Trophoblast cell (in vitro differentiated cells and primary cell): ENCODE data around the gene LOXL3.

Experiments
- DNase-seq, 2 donors: peaks; one replicate each; pipeline ENCODE4 v3.0.0-alpha.2; 2016
- H2AFZ ChIP-seq: 2 replicates; pipeline ENCODE4 v1.6.1; 2013; ENCODE audit warnings: low read length, moderate library complexity, mild to moderate bottlenecking; ENCODE audit not compliant: insufficient read depth, poor library complexity
- H2AK5ac ChIP-seq: 2 replicates; pipeline ENCODE4 v1.6.1; 2013; ENCODE audit warnings: mild to moderate bottlenecking, low read length
- H2BK120ac ChIP-seq: 2 replicates; pipeline ENCODE4 v1.6.1; 2013; ENCODE audit warnings: low read length, mild to moderate bottlenecking, moderate library complexity; ENCODE audit not compliant: insufficient read depth, poor library complexity
- H2BK12ac ChIP-seq: 2 replicates; pipeline ENCODE4 v1.6.1; 2013; ENCODE audit warnings: mild to moderate bottlenecking, low read length, moderate library complexity
- H2BK5ac ChIP-seq: 2 replicates; pipeline ENCODE4 v1.6.1; 2013; ENCODE audit warnings: low read length, low read depth, moderate library complexity, mild to moderate bottlenecking; ENCODE audit not compliant: poor library complexity
- H3K14ac ChIP-seq: 2 replicates; pipeline ENCODE4 v1.6.1; 2013; ENCODE audit warnings: mild to moderate bottlenecking, low read length
- H3K18ac ChIP-seq: 2 replicates; pipeline ENCODE4 v1.6.1; 2013; ENCODE audit warnings: mild to moderate bottlenecking, low read length
- H3K23ac ChIP-seq: 2 replicates; pipeline ENCODE4 v1.6.1; 2013; ENCODE audit warnings: low read length
- H3K27ac ChIP-seq: 2 replicates; pipeline ENCODE4 v1.5.1; 2013; ENCODE audit warnings: low read depth, mild to moderate bottlenecking, inconsistent platforms, low read length, moderate library complexity
- H3K27me3 ChIP-seq: 2 replicates; pipeline ENCODE4 v1.6.1; 2013; ENCODE audit warnings: inconsistent platforms, mild to moderate bottlenecking, low read length, moderate library complexity; ENCODE audit not compliant: insufficient read depth
- H3K36me3 ChIP-seq, 2 experiments: 1 replicate in 1 of 2; 2 replicates in 1 of 2; pipeline ENCODE4 v1.6.1; 2013; ENCODE audit warnings: low read length in 2 of 2, mild to moderate bottlenecking in 2 of 2, moderate library complexity in 1 of 2; ENCODE audit not compliant: insufficient read depth in 2 of 2, control insufficient read depth in 1 of 2
- H3K4ac ChIP-seq: 2 replicates; pipeline ENCODE4 v1.6.1; 2013; ENCODE audit warnings: low read depth, mild to moderate bottlenecking, low read length, moderate library complexity
- H3K4me1 ChIP-seq, 2 experiments: 1 replicate in 1 of 2; 2 replicates in 1 of 2; pipeline ENCODE4 v1.6.1; 2013; ENCODE audit warnings: low read length in 2 of 2, mild to moderate bottlenecking in 2 of 2, moderate library complexity in 1 of 2; ENCODE audit not compliant: insufficient read depth in 2 of 2, control insufficient read depth in 1 of 2
- H3K4me2 ChIP-seq: 2 replicates; pipeline ENCODE4 v1.6.1; 2013; ENCODE audit warnings: inconsistent platforms, mild to moderate bottlenecking, low read length, moderate library complexity
- H3K4me3 ChIP-seq: 2 replicates; pipeline ENCODE4 v1.5.1; 2013; ENCODE audit warnings: mild to moderate bottlenecking, low read depth, low read length, inconsistent platforms
- H3K79me1 ChIP-seq: one replicate; pipeline ENCODE4 v1.6.1; 2013; ENCODE audit warnings: low read length
- H3K79me2 ChIP-seq: 2 replicates; pipeline ENCODE4 v1.6.1; 2013; ENCODE audit warnings: low read length, mild to moderate bottlenecking; ENCODE audit not compliant: control insufficient read depth, insufficient read depth, poor library complexity
- H3K9ac ChIP-seq: 2 replicates; pipeline ENCODE4 v1.6.1; 2013; ENCODE audit warnings: mild to moderate bottlenecking, low read length
- H3K9me3 ChIP-seq: 2 replicates; pipeline ENCODE4 v1.6.1; 2013; ENCODE audit warnings: low read depth, mild to moderate bottlenecking, control low read depth, inconsistent platforms, low read length; ENCODE audit not compliant: insufficient read depth
- H4K12ac ChIP-seq: 2 replicates; pipeline ENCODE4 v1.6.1; 2013; ENCODE audit warnings: low read depth, mild to moderate bottlenecking, low read length, moderate library complexity
- H4K8ac ChIP-seq: 2 replicates; pipeline ENCODE4 v1.6.1; 2013; ENCODE audit warnings: low read depth, mild to moderate bottlenecking, low read length, moderate library complexity
- H4K91ac ChIP-seq: one replicate; pipeline ENCODE4 v1.6.1; 2013; ENCODE audit warnings: low read depth, mild to moderate bottlenecking, low read length, moderate library complexity
- WGBS: extraction: QIAGEN DNeasy Blood & Tissue Kit; methylation state at CpG from one replicate; pipeline ENCODE4 v1.1.7; 2013; ENCODE audit warnings: missing lambda C conversion rate; ENCODE audit not compliant: insufficient read length, insufficient coverage; ENCODE audit errors: extremely low coverage; 5-methylcytosine and 5-hydroxymethylcytosine counted together

Gene LOXL3

DNA sequence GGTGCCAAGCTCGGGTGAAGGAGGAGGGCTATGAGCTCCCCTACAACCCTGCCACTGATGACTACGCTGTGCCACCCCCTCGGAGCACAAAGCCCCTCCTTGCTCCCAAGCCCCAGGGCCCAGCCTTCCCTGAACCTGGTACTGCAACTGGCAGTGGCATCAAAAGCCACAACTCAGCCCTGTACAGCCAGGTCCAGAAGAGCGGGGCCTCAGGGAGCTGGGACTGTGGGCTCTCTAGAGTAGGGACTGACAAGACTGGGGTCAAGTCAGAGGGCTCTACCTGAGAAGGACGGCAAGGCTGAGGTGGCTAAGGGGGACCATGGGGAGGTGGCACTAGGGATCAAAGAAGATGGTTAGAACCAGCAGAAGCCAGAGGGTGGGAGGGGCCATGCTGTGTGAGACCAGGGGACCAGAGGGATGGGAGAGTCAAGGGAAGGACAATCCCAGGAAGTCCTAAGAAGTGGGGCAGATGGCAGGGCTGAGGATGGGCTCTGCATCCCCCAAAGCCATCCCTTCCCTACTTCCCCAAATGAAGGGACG, 3.2 kb upstream of the LOXL3 start:
- Histone ChIP-seq H3K18ac (no peak overlapping the region), H3K4me2 (no peak overlapping the region), H3K27me3 (peaks cover 15% of the 10 kb centered on the region), H3K4ac (no peak overlapping the region), H3K79me1 (peaks cover 7% of the 10 kb centered on the region), H3K36me3 (no peaks in the 10 kb centered on the region), H4K8ac (no peak overlapping the region), H3K4me1 (peaks cover 8 to 21% of the 10 kb centered on the region in 2 experiments), H2AK5ac (no peak overlapping the region), H3K23ac (no peak overlapping the region), H4K91ac (no peak overlapping the region), H2AFZ (no peak overlapping the region), H3K9me3 (peaks cover 4% of the 10 kb centered on the region), H2BK120ac (no peak overlapping the region), H3K14ac (no peak overlapping the region), H2BK12ac (no peak overlapping the region), H3K27ac (no peak overlapping the region), H3K4me3 (no peak overlapping the region), H3K79me2 (no peaks in the 10 kb centered on the region), H3K9ac (no peak overlapping the region), H4K12ac (no peak overlapping the region), H2BK5ac (no peak overlapping the region)
- WGBS = no CpG with 5 or more reads among the region's 6 CpGs
- DNase-seq = no peak

DNA sequence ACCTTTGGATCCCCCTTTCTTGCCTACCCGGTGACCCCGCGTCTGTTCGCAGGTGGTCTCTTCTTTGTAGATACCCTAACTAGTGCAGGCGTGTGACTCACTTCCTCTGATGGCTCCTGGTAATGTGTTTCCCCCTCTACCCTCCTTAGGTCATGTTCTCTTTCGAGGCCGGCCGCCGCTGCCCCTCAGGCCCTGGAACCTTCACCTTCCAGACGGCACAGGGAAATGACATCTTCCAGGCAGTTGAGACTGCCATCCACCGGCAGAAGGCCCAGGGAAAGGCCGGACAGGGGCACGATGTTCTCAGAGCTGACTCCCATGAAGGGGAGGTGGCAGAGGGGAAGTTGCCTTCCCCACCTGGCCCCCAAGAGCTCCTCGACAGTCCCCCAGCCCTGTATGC, 2.4 kb upstream of the LOXL3 start:
- WGBS = no CpG with 5 or more reads among the region's 14 CpGs
- no peak for DNase-seq
- H2BK5ac ChIP-seq = no peak overlapping the region
- H3K27me3 ChIP-seq = peaks cover 18% of the 10 kb centered on the region
- H4K8ac ChIP-seq = no peak overlapping the region
- peaks cover 7% of the 10 kb centered on the region for H3K79me1 ChIP-seq
- no peak overlapping the region for H2BK12ac ChIP-seq
- no peak overlapping the region for H3K4ac ChIP-seq
- no peaks in the 10 kb centered on the region for H3K36me3 ChIP-seq
- no peak overlapping the region for H3K18ac ChIP-seq
- no peak overlapping the region for H2BK120ac ChIP-seq
- no peak overlapping the region for H4K91ac ChIP-seq
- H3K14ac ChIP-seq = no peak overlapping the region
- H3K4me3 ChIP-seq = no peak overlapping the region
- no peak overlapping the region for H3K23ac ChIP-seq
- H2AFZ ChIP-seq = no peak overlapping the region
- H4K12ac ChIP-seq = no peak overlapping the region
- peaks cover 8 to 21% of the 10 kb centered on the region in 2 experiments for H3K4me1 ChIP-seq
- H3K9ac ChIP-seq = no peak overlapping the region
- no peaks in the 10 kb centered on the region for H3K79me2 ChIP-seq
- H3K4me2 ChIP-seq = no peak overlapping the region
- H3K9me3 ChIP-seq = peaks cover 4% of the 10 kb centered on the region
- H2AK5ac ChIP-seq = no peak overlapping the region
- no peak overlapping the region for H3K27ac ChIP-seq

GRCh38 chr2:74555610-74556103, 1.9 kb upstream of the LOXL3 start:
- Histone ChIP-seq H3K9ac (no peak overlapping the region), H3K18ac (no peak overlapping the region), H3K36me3 (no peaks in the 10 kb centered on the region), H2AFZ (no peak overlapping the region), H4K12ac (no peak overlapping the region), H3K27me3 (peaks cover 18% of the 10 kb centered on the region), H3K4me1 (peaks cover 8 to 21% of the 10 kb centered on the region in 2 experiments), H4K91ac (no peak overlapping the region), H3K14ac (no peak overlapping the region), H3K79me2 (no peaks in the 10 kb centered on the region), H3K4ac (no peak overlapping the region), H3K27ac (no peak overlapping the region), H3K4me3 (no peak overlapping the region), H3K79me1 (peaks cover 7% of the 10 kb centered on the region), H4K8ac (no peak overlapping the region), H2BK120ac (no peak overlapping the region), H3K9me3 (peaks cover 4% of the 10 kb centered on the region), H2BK5ac (no peak overlapping the region), H3K4me2 (peak overlapping the region; percentile 82), H3K23ac (no peak overlapping the region), H2AK5ac (no peak overlapping the region), H2BK12ac (no peak overlapping the region)
- no peak for DNase-seq
- WGBS = no CpG with 5 or more reads among the region's 17 CpGs

DNA sequence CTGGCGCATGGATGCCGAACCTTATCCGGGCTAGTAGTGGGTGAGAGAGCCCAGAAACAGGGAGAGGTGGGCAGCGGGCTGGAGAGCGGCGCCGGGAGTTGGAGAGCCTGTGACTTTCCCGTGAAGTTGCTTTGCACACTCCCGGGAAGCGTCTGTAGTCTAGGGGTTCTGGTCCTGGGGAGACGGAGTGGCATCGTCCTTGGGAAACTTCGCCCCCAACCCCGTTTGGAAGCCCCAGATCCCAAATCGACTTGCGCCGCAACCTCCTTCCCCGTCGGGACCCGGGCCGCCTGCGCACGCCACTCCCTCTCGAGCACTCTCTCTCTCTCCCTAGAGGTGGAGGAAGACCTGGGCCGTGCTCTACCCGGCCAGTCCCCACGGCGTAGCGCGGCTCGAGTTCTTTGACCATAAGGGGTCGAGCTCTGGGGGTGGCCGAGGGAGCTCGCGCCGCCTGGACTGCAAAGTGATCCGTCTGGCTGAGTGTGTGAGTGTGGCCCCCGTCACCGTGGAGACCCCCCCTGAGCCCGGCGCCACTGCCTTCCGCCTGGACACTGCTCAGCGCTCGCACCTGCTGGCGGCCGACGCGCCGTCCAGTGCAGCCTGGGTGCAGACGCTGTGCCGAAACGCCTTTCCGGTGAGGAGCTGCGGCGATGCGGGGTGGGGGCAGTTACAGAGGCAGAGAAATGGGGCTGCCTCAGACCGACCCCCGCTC, 1.2 kb upstream of the LOXL3 start:
- H4K8ac ChIP-seq = peak overlapping the region; percentile 59
- no peak overlapping the region for H4K12ac ChIP-seq
- no peak overlapping the region for H2BK12ac ChIP-seq
- peak; percentile 37 to 65 for DNase-seq
- H3K79me2 ChIP-seq = no peaks in the 10 kb centered on the region
- H3K9me3 ChIP-seq = peaks cover 4% of the 10 kb centered on the region
- peaks cover 22% of the 10 kb centered on the region for H3K27me3 ChIP-seq
- H3K27ac ChIP-seq = no peak overlapping the region
- H3K4me2 ChIP-seq = peak overlapping the region; percentile 82
- no CpG with 5 or more reads among the region's 58 CpGs for whole genome bisulfite sequencing
- H3K36me3 ChIP-seq = no peaks in the 10 kb centered on the region
- H3K9ac ChIP-seq = no peak overlapping the region
- no peak overlapping the region for H2BK5ac ChIP-seq
- H3K4me3 ChIP-seq = peak overlapping the region; percentile 64
- no peak overlapping the region for H3K4ac ChIP-seq
- H3K79me1 ChIP-seq = peaks cover 7% of the 10 kb centered on the region
- H3K18ac ChIP-seq = no peak overlapping the region
- peak overlapping the region; percentile 26 for H3K14ac ChIP-seq
- peak overlapping the region; percentile 19 for H2AFZ ChIP-seq
- H3K23ac ChIP-seq = no peak overlapping the region
- H2AK5ac ChIP-seq = no peak overlapping the region
- peak overlapping the region; percentile 3 for H2BK120ac ChIP-seq
- peaks cover 8 to 17% of the 10 kb centered on the region in 2 experiments for H3K4me1 ChIP-seq
- H4K91ac ChIP-seq = no peak overlapping the region
